Upper lobe of left lung (tissue), 6 donors: ENCODE measurements around the gene SLIT1. TPM values are rescaled to one million over a fixed set of nuclear protein-coding genes. Genes with fewer than 3 reads are reported as not detected.

Experiments used
- ATAC-seq, 2 donors: fragments of 200-7000 bp; cut with Tn5 transposase; one replicate each; pipeline ENCODE4 v1.9.1; 2022; ENCODE audit warnings: mild to moderate bottlenecking in 2 of 2, moderate library complexity in 2 of 2; ENCODE audit not compliant: low FRiP score in 2 of 2
- DNase-seq, 2 donors: peaks; one replicate each; pipeline ENCODE4 v3.0.0-alpha.2; 2019 to 2020
- H3K27ac ChIP-seq, 4 donors: fragments of 200-600 bp; sonication (generic); one replicate each; pipeline ENCODE4 v1.5.1; 2016 to 2019
- H3K27me3 ChIP-seq, 4 donors: fragments of 200-600 bp; sonication (generic); one replicate each; pipeline ENCODE4 v1.5.1; 2017 to 2019
- H3K36me3 ChIP-seq, 4 donors: fragments of 200-600 bp; sonication (generic); one replicate each; pipeline ENCODE4 v1.5.1; 2016 to 2019
- H3K4me1 ChIP-seq, 4 donors: fragments of 200-600 bp; sonication (generic); one replicate each; pipeline ENCODE4 v1.5.1; 2018 to 2019
- H3K4me3 ChIP-seq, 4 donors: fragments of 200-600 bp; sonication (generic); one replicate each; pipeline ENCODE4 v1.5.1; 2017 to 2019; ENCODE audit warnings: mild to moderate bottlenecking in 2 of 4, moderate library complexity in 1 of 4
- H3K9me3 ChIP-seq, 4 donors: fragments of 200-600 bp; sonication (generic); one replicate each; pipeline ENCODE4 v1.5.1; 2018 to 2019
- EP300 ChIP-seq, 4 donors: sonication (generic); formaldehyde crosslinking; IDR thresholded peaks; one replicate each; pipeline ENCODE4 v1.5.1; 2017; ENCODE audit warnings: antibody characterized with exemption in 4 of 4, control low read depth in 2 of 4
- POLR2A ChIP-seq, 4 donors: fragments of 450-650 bp; IDR thresholded peaks; one replicate each; pipeline ENCODE4 v1.5.1; 2016 to 2017; ENCODE audit warnings: antibody characterized with exemption in 4 of 4, mild to moderate bottlenecking in 2 of 4
- POLR2AphosphoS5 ChIP-seq, 2 donors: sonication (generic); formaldehyde crosslinking; IDR thresholded peaks; one replicate each; pipeline ENCODE4 v1.5.1; 2017; ENCODE audit warnings: antibody characterized with exemption in 2 of 2
- WGBS, 2 donors: methylation state at CpG; one replicate each; pipeline ENCODE4 v1.1.5; 2017 to 2018; 5-methylcytosine and 5-hydroxymethylcytosine counted together
- total RNA-seq, 6 donors: library from RNA; depleted of rRNA in 4 of 6; stranded (reverse); fragments of >200 nt in 4 of 6; gene quantifications; one replicate each; pipeline versions ENCODE4 v1.1.0 to v1.2.1, GENCODE V29; 2016 to 2021
- TF ChIP-seq, protein P1 (sequence below), 6 experiments: fragments of 450-650 bp in 4 of 6; fragments of 200-600 bp in 2 of 6; sonication (generic) in 2 of 6; IDR thresholded peaks; one replicate each; pipeline ENCODE4 v1.5.1; 2016 to 2019; ENCODE audit warnings: antibody characterized with exemption in 6 of 6
- donor health status: DM: no; HTN: no; CAD: no; lungs with moderate emphysema.
- donor health status: DM: no; HTN: yes; CAD: no; lungs with severe emphysema.

Gene SLIT1
- total RNA-seq, 6 donors from 2014 or later, result 0.30 to 1.6 (median 0.54) TPM; not detected in 1

DNA sequence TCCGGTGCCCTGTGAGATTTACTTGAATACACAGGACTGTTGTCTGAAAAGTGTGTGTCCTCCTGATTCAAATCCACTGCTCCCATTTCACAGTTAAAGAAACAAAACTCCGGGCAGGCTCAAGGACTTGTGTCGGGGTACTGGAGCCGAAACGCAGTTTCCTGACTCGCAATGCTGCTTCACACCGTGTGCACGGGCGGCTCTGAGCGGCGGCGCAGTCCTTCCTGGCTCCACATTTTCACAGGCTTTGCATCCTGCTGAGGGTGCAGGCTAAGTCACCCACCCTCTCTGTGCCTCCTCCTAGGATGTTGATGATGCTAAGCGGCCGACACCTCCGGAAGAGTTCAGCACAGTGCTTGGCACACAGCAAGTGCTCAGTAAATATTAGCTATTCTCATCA is 65.4 kb downstream of the SLIT1 start:
- ATAC-seq, result no peak
- Histone ChIP-seq H3K27ac (no peak overlapping the region), H3K36me3 (no peaks in the 10 kb centered on the region), H3K27me3 (no peaks in the 10 kb centered on the region), H3K4me1 (peaks cover 0 to 5% (median 0%) of the 10 kb centered on the region in 4 donors), H3K9me3 (no peaks in the 10 kb centered on the region), H3K4me3 (no peak overlapping the region)
- DNase-seq, result peak in 1 of 2 donors; percentile 59
- 81 to 84% methylated on average over 6 to 15 of the region's 15 CpGs for WGBS, 2 donors
- TF ChIP-seq, protein P1, sequence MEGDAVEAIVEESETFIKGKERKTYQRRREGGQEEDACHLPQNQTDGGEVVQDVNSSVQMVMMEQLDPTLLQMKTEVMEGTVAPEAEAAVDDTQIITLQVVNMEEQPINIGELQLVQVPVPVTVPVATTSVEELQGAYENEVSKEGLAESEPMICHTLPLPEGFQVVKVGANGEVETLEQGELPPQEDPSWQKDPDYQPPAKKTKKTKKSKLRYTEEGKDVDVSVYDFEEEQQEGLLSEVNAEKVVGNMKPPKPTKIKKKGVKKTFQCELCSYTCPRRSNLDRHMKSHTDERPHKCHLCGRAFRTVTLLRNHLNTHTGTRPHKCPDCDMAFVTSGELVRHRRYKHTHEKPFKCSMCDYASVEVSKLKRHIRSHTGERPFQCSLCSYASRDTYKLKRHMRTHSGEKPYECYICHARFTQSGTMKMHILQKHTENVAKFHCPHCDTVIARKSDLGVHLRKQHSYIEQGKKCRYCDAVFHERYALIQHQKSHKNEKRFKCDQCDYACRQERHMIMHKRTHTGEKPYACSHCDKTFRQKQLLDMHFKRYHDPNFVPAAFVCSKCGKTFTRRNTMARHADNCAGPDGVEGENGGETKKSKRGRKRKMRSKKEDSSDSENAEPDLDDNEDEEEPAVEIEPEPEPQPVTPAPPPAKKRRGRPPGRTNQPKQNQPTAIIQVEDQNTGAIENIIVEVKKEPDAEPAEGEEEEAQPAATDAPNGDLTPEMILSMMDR (IDR thresholded peaks at IDR 0.05), result no peak

DNA sequence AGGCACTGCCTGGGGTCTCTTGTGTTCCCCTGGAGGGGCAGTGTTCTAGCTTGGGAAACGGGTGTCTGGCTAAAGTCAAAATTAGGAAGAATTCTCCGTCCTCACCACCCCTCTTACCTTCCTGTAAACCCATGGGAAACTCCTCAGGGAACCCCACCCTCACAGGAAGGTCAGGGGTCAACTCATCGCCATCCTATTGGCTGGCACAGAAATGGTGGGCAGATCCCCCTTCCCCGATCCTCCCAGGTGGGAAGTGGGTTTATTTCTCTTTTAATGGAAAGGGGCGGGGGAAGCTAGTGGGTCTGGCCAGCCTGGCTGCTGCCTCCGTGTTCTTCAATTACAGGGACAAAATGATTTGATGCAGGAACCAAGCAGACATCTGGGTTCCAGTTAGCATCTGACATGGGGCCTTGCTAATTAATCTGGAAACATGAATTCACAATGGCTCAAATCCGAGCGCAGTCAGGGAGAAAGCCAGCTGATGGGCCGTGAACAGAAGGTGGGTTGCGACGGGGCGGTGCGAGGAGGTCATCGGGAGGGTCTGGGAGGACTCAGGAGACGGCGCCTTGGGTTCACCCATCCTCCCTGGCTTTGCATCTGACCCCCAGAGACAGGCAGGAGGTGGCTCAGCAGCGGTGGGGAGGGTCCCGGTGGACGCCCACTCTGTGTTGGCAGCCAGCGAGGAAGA is 66.6 kb downstream of the SLIT1 start:
- H3K27me3 ChIP-seq, result no peaks in the 10 kb centered on the region
- no peaks in the 10 kb centered on the region for H3K36me3 ChIP-seq
- H3K4me1 ChIP-seq, result peaks cover 0 to 5% (median 0%) of the 10 kb centered on the region in 4 donors
- no peaks in the 10 kb centered on the region for H3K9me3 ChIP-seq
- H3K4me3 ChIP-seq, result no peak overlapping the region
- DNase-seq (no peak), ATAC-seq (no peak)
- 78 to 83% methylated on average over 20 of the region's 20 CpGs for WGBS, 2 donors
- H3K27ac ChIP-seq, result no peak overlapping the region
- TF ChIP-seq EP300 (IDR thresholded peaks at IDR 0.05) (no peak), POLR2A (IDR thresholded peaks at IDR 0.05) (no peak), POLR2AphosphoS5 (IDR thresholded peaks at IDR 0.05) (no peak)
- TF ChIP-seq, protein P1 (IDR thresholded peaks at IDR 0.05), result no peak

DNA sequence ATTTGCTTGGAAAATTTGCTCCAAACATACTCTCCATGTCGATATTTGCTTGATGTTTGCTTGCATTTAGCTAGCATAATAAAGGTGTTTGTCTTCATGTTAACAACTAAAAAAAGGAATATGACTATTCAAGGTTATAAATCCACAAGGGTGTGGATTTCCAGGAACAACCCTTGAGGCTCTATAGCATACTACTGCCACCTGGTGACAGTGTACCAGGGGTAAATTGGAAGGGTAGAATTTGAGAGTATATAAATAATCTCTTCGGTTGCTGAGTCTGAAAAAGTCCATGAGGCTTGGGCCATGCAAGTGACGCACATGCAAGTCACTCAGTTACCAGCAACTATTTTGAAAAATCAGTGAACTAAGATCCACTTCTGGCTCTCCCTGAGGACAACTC is 68.4 kb downstream of the SLIT1 start:
- ATAC-seq (no peak), DNase-seq (no peak)
- Histone ChIP-seq H3K36me3 (no peaks in the 10 kb centered on the region), H3K9me3 (no peaks in the 10 kb centered on the region), H3K4me3 (no peak overlapping the region), H3K4me1 (peaks cover 0 to 5% (median 0%) of the 10 kb centered on the region in 4 donors), H3K27ac (no peak overlapping the region), H3K27me3 (no peaks in the 10 kb centered on the region)
- TF ChIP-seq, protein P1 (IDR thresholded peaks at IDR 0.05), result peak in 1 of 6 experiments; percentile 18
- TF ChIP-seq EP300 (IDR thresholded peaks at IDR 0.05), result no peak
- no peak for TF ChIP-seq POLR2A (IDR thresholded peaks at IDR 0.05)
- TF ChIP-seq POLR2AphosphoS5 (IDR thresholded peaks at IDR 0.05), result no peak
- WGBS, 2 donors, result 46 to 48% methylated on average over 3 of the region's 3 CpGs

DNA sequence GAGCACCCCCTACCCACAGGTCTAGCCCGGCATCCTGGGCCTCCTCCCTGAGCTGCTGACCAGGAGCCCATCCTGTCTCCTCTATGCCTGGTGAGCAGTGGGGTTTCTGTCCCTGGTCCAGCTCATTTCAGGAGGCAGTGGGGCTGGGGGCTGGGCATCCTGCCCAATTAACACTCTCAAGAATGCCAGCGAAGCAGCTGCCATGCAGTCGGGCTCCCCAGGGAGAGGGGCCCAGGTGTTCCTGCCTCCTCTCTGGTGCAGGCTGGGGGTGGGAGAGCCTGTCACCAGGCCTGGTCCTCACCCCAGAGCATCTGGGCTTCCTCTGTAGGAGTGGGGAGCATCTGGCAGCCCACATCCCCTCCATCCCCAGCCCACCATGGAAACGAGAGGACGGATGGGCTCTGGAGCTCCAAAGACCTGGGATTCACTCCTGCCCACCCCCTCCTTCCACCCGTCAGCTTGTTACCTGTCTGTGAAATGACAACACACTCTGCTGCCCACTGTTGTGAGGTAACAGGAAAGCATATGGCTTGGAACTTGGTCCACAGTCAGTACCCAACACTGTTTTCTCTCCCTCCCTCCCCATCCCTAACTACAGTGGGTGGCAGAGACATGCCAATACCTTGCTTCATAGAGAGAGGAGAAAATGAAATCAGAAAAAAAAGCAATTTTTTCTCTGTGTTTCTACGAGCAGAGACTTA is 69.1 kb downstream of the SLIT1 start:
- Histone ChIP-seq H3K4me3 (no peak overlapping the region), H3K27ac (no peak overlapping the region), H3K4me1 (peaks cover 0 to 5% (median 0%) of the 10 kb centered on the region in 4 donors), H3K27me3 (no peaks in the 10 kb centered on the region), H3K36me3 (no peaks in the 10 kb centered on the region), H3K9me3 (no peaks in the 10 kb centered on the region)
- DNase-seq, result no peak
- ATAC-seq, result no peak
- TF ChIP-seq, protein P1 (IDR thresholded peaks at IDR 0.05), result no peak
- no peak for TF ChIP-seq EP300 (IDR thresholded peaks at IDR 0.05)
- TF ChIP-seq POLR2A (IDR thresholded peaks at IDR 0.05), result no peak
- no peak for TF ChIP-seq POLR2AphosphoS5 (IDR thresholded peaks at IDR 0.05)
- 60 to 67% methylated on average over 4 to 7 of the region's 7 CpGs for WGBS, 2 donors
